Motor neuron (in vitro differentiated cells): ENCODE measurements around the gene INPP4B. TPM values are rescaled to one million over a fixed set of nuclear protein-coding genes. Genes with fewer than 3 reads are reported as not detected.

Experiments
- ATAC-seq, 8 experiments: fragments of 200-7000 bp; cut with Tn5 transposase; replicated peaks in 6 of 8; 2 replicates each; pipeline ENCODE4 v1.8.0; 2021; ENCODE audit warnings: mild to moderate bottlenecking in 8 of 8, moderate library complexity in 8 of 8
- H3K27ac ChIP-seq, 2 donors: fragments of 250-450 bp; sonication (Bioruptor Pico); 2 replicates each; pipeline ENCODE4 v1.9.0; 2021; ENCODE audit warnings: antibody characterized with exemption in 2 of 2, mild to moderate bottlenecking in 2 of 2, moderate library complexity in 1 of 2
- H3K4me1 ChIP-seq, 2 donors: fragments of 250-450 bp; sonication (Bioruptor Pico); replicated peaks in 1 of 2; 2 replicates each; pipeline ENCODE4 v1.6.1; 2021; ENCODE audit warnings: antibody characterized with exemption in 2 of 2, mild to moderate bottlenecking in 2 of 2, moderate library complexity in 1 of 2
- H3K4me3 ChIP-seq, 5 donors: fragments of 250-450 bp; sonication (Bioruptor Pico); 2 replicates each; pipeline ENCODE4 v1.9.0; 2021; ENCODE audit warnings: antibody characterized with exemption in 5 of 5, mild to moderate bottlenecking in 5 of 5, moderate library complexity in 4 of 5
- WGBS, 10 experiments: fragments of 450-650 bp; shearing (Covaris generic); methylation state at CpG; one replicate each; pipeline ENCODE4 v1.0.0; 2022; 5-methylcytosine and 5-hydroxymethylcytosine counted together
- in situ Hi-C, 9 experiments: fragments of 400-800 bp; cut with MboI; loops; one replicate each; pipeline ENCODE4 v1.15.0; 2021; ENCODE audit warnings: low sequenced_read_pairs in 9 of 9, low pct_unique_long_range_greater_than_20kb in 2 of 9; ENCODE audit not compliant: unreplicated experiment in 9 of 9
- total RNA-seq, 8 experiments: library from RNA; unstranded; fragments of 300-600 nt; gene quantifications; 2 replicates each; pipeline versions ENCODE4 v1.2.3 to v1.2.4, GENCODE V29; 2022

Gene INPP4B
- total RNA-seq, 8 experiments from 2014 or later = 0.54 to 62.3 (median 3.9) TPM

- Histone ChIP-seq H3K27ac (no peak overlapping the region), H3K4me1 (no peaks in the 10 kb centered on the region), H3K4me3 (no peak overlapping the region)
- in situ Hi-C loops = no loop called here
- 45 to 90% (median 71%) methylated on average over 1 to 2 of the region's 2 CpGs; no CpG with 5 or more reads in 3 of the 10 experiments for whole genome bisulfite sequencing, 10 experiments
- ATAC-seq = no peak
These were observed 214.3 kb downstream of the INPP4B start for GRCh38 chr4:142631836-142632235.

GRCh38 chr4:142615324-142615665, 230.8 kb downstream of the INPP4B start:
- no peak overlapping the region for H3K4me3 ChIP-seq
- H3K27ac ChIP-seq = no peak overlapping the region
- in situ Hi-C loops = no loop called here
- 42 to 96% (median 67%) methylated on average over 1 to 2 of the region's 2 CpGs; no CpG with 5 or more reads in 2 of the 10 experiments for WGBS, 10 experiments
- no peaks in the 10 kb centered on the region for H3K4me1 ChIP-seq
- ATAC-seq = no peak

- Histone ChIP-seq H3K4me3 (no peak overlapping the region), H3K4me1 (no peaks in the 10 kb centered on the region), H3K27ac (no peak overlapping the region)
- WGBS, 10 experiments = 56 to 100% (median 96%) methylated on average over 1 to 2 of the region's 2 CpGs; no CpG with 5 or more reads in 2 of the 10 experiments
- in situ Hi-C loops = no loop called here
- no peak for ATAC-seq
These were observed 231.3 kb downstream of the INPP4B start for GRCh38 chr4:142614621-142615323.

- ATAC-seq = no peak
- Histone ChIP-seq H3K4me1 (no peaks in the 10 kb centered on the region), H3K27ac (no peak overlapping the region), H3K4me3 (no peak overlapping the region)
- WGBS, 10 experiments = 38 to 100% (median 82%) methylated on average over 1 of the region's 1 CpG; no CpG with 5 or more reads in 5 of the 10 experiments
- in situ Hi-C loops = no loop called here
These were observed 238.1 kb downstream of the INPP4B start for GRCh38 chr4:142607976-142608375.

- H3K4me3 ChIP-seq = no peak overlapping the region
- in situ Hi-C loops = no loop called here
- 62 to 100% (median 93%) methylated on average over 1 of the region's 1 CpG; no CpG with 5 or more reads in 2 of the 10 experiments for WGBS, 10 experiments
These were observed 245.1 kb downstream of the INPP4B start for GRCh38 chr4:142600952-142601351.

GRCh38 chr4:142598132-142598531, 248.0 kb downstream of the INPP4B start:
- no peaks in the 10 kb centered on the region for H3K4me1 ChIP-seq
- no peak overlapping the region for H3K4me3 ChIP-seq
- H3K27ac ChIP-seq = no peak overlapping the region
- ATAC-seq = no peak
- in situ Hi-C loops = no loop called here

More at GRCh38 chr4:142600952-142601351, 245.1 kb downstream of the INPP4B start:
- ATAC-seq = no peak
- Histone ChIP-seq H3K4me1 (no peaks in the 10 kb centered on the region), H3K27ac (no peak overlapping the region)

- 50 to 100% (median 91%) methylated on average over 1 to 3 of the region's 3 CpGs; no CpG with 5 or more reads in 1 of the 10 experiments for WGBS, 10 experiments
- Histone ChIP-seq H3K27ac (no peak overlapping the region), H3K4me1 (no peaks in the 10 kb centered on the region), H3K4me3 (no peak overlapping the region)
- ATAC-seq = no peak
- in situ Hi-C loops = no loop called here
These were observed 249.5 kb downstream of the INPP4B start for GRCh38 chr4:142596595-142596994.

- in situ Hi-C loops = no loop called here
- no peaks in the 10 kb centered on the region for H3K4me1 ChIP-seq
- no peak overlapping the region for H3K27ac ChIP-seq
- ATAC-seq = no peak
- WGBS, 10 experiments = 67 to 100% (median 96%) methylated on average over 2 of the region's 2 CpGs; no CpG with 5 or more reads in 4 of the 10 experiments
- H3K4me3 ChIP-seq = no peak overlapping the region
These were observed 250.0 kb downstream of the INPP4B start for GRCh38 chr4:142596121-142596520.

- in situ Hi-C loops = no loop called here
- H3K4me1 ChIP-seq = no peaks in the 10 kb centered on the region
- no peak overlapping the region for H3K4me3 ChIP-seq
- H3K27ac ChIP-seq = no peak overlapping the region
- ATAC-seq = no peak
These were observed 250.8 kb downstream of the INPP4B start for GRCh38 chr4:142595222-142595871.

GRCh38 chr4:142585411-142585810, 260.7 kb downstream of the INPP4B start:
- 80 to 100% (median 100%) methylated on average over 1 of the region's 1 CpG; no CpG with 5 or more reads in 5 of the 10 experiments for WGBS, 10 experiments
- in situ Hi-C loops = no loop called here
- H3K4me1 ChIP-seq = no peaks in the 10 kb centered on the region

GRCh38 chr4:142583708-142584107, 262.4 kb downstream of the INPP4B start:
- peaks cover 0 to 2% of the 10 kb centered on the region in 2 donors for H3K4me1 ChIP-seq
- 67 to 100% (median 96%) methylated on average over 1 of the region's 1 CpG; no CpG with 5 or more reads in 2 of the 10 experiments for WGBS, 10 experiments
- H3K4me3 ChIP-seq = no peak overlapping the region
- in situ Hi-C loops = no loop called here
- ATAC-seq = no peak
- H3K27ac ChIP-seq = no peak overlapping the region

More at GRCh38 chr4:142585411-142585810, 260.7 kb downstream of the INPP4B start:
- ATAC-seq = no peak
- Histone ChIP-seq H3K4me3 (no peak overlapping the region), H3K27ac (no peak overlapping the region)

GRCh38 chr4:142582340-142582739, 263.8 kb downstream of the INPP4B start:
- Histone ChIP-seq H3K4me3 (no peak overlapping the region), H3K27ac (no peak overlapping the region), H3K4me1 (peaks cover 0 to 2% of the 10 kb centered on the region in 2 donors)
- no peak for ATAC-seq
- WGBS, 10 experiments = 13 to 71% (median 60%) methylated on average over 1 of the region's 1 CpG; no CpG with 5 or more reads in 2 of the 10 experiments
- in situ Hi-C loops = no loop called here

GRCh38 chr4:142581881-142582280, 264.2 kb downstream of the INPP4B start:
- H3K27ac ChIP-seq = no peak overlapping the region
- WGBS, 10 experiments = 0 to 100% (median 100%) methylated on average over 1 of the region's 1 CpG; no CpG with 5 or more reads in 3 of the 10 experiments

More at GRCh38 chr4:142581881-142582280, 264.2 kb downstream of the INPP4B start:
- Histone ChIP-seq H3K4me3 (no peak overlapping the region), H3K4me1 (peaks cover 0 to 2% of the 10 kb centered on the region in 2 donors)
- in situ Hi-C loops = no loop called here
- ATAC-seq = no peak
